HG02798 (cell line): Measurements from ENCODE around the gene YPEL4.
"Not testable (repeated sequence)": the region's sequence is repeated elsewhere in the genome, so short reads cannot be mapped to it uniquely, and the experiment has no call there.

Experiments used
- ATAC-seq: cut with Tn5 transposase; IDR thresholded peaks from one replicate; pipeline ENCODE4 v1.9.1; 2021; ENCODE audit warnings: mild to moderate bottlenecking; ENCODE audit not compliant: unreplicated experiment, poor library complexity

Gene YPEL4, protein sequence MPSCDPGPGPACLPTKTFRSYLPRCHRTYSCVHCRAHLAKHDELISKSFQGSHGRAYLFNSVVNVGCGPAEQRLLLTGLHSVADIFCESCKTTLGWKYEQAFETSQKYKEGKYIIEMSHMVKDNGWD

DNA sequence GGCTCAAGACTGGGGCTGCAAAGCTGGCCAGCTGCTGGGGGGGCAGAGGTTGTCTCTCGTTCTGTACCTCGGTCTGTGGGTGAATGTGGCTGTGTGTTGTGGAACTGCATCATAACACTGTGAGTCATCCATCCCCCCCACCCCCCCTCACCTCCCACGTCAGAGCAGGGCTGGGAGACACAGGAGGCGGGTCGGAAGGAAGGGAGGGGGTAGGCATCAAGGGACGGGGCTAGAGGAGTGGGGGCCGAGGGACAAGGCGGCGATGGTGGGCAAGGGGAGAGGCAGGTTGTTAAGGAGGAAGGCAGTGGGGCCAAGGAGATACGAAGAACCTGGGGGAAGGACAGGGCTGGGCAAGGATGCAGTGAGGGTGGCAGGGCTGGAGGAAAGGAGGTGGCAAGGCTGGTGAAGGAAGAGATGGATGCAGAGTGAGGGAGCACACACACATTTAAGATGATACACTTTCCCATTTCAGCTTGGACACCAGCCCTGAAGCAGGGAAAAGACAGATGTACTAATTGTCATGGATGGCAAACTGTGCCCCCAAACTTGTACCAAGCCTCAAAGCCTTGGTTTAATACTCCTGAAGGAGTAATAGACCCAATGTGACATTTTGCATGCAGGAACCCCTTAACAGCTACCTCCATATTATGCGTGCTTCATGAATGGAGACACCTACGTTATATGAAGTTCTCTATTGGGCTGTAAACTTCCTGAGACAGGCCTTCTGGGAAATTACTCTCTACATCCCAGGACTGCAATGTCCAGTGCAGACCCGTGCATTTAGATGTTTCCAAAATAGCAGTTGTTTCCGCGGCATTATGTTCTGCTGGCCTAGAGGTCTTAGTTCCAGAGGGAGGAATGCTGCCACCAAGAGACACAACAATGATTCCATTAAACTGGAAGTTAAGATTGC lies at the start of gene YPEL4:
Gene YPEL4, minus strand, starts transcription at position 87 of the 913 bp plus-strand sequence. CDS start 2,805 bp downstream, outside the sequence.
- no peak for ATAC-seq

DNA sequence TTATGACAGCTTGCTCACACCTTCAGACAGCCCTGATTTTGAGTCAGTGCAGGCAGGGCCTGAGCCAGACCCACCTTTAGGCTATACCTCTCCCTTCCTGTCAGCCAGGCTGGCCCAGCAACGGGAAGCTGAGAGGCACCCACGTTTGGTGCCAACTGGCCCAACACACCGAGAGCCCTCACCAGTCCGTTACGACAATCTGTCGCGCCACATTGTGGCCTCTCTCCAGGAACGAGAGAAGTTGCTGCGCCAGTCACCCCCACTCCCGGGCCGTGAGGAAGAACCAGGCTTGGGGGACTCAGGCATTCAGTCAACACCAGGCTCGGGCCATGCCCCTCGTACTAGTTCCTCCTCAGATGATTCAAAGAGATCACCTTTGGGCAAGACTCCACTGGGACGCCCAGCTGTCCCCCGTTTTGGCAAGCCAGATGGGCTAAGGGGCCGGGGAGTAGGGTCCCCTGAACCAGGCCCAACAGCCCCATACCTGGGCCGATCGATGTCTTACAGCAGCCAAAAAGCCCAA lies 49.2 kb upstream of the YPEL4 start:
- ATAC-seq: no peak

GRCh38 chr11:57690474-57690873 lies 40.8 kb upstream of the YPEL4 start:
- ATAC-seq: not testable (repeated sequence)

DNA sequence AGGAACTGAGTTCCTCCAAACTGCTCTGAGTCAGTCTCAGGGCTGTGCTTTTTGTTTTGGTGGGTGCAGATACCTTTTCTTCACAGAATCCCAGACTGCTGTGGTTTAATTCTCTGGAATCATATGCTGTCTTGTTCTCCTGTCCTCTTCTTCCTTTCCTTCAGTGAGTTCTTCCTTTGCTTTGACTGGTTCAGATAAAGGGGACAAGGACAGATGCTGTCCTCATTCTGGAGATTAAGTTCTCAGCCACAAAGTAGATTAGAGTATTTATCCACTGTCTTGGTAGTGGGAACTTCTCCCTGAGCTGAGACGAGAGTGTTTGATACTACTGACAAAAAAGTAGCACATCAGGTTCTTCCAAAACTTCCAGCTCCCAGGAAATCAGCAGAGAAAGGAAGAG lies 31.5 kb upstream of the YPEL4 start:
- ATAC-seq: no peak

DNA sequence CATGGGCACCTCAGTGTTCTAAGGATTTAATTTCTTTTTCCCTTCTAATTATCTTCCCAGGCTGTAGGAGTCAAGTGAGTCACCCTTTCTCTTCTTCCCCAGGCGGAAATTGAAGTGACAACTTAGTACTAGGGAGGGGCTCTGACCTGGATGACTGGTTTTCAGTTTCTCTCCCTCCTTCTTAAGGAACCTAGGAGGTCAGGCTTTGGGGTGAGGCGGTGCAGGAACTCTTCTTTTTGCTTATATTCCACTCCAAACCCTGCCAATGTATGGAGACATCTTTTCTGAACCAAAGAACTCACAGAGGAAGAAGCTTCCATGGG lies 30.8 kb upstream of the YPEL4 start:
- ATAC-seq: peak; percentile 22

GRCh38 chr11:57679396-57679795 lies 29.7 kb upstream of the YPEL4 start:
- ATAC-seq: no peak

GRCh38 chr11:57675176-57675941 lies 25.6 kb upstream of the YPEL4 start:
- ATAC-seq: no peak

DNA sequence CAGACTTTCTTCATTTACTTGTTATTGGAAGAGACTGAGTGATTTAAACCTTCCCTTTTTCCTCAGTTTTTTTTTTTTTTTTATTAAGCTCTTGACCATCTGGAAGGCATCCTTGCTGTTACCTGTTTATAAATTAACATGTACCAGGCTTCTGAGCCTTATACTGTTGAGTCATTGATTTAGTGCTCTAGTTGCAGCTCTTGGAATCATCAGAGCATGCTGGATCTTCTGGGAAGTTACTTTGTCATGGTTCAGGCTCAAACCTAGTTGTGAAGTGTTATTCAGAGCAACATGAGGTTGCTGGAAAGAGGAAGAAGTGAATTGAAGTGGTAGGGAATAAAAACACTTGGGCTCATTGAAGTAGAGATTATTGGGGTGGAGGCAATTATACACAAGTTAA lies 24.5 kb upstream of the YPEL4 start:
- ATAC-seq: no peak

GRCh38 chr11:57668434-57668782 lies 18.7 kb upstream of the YPEL4 start:
- peak; percentile 7 for ATAC-seq

DNA sequence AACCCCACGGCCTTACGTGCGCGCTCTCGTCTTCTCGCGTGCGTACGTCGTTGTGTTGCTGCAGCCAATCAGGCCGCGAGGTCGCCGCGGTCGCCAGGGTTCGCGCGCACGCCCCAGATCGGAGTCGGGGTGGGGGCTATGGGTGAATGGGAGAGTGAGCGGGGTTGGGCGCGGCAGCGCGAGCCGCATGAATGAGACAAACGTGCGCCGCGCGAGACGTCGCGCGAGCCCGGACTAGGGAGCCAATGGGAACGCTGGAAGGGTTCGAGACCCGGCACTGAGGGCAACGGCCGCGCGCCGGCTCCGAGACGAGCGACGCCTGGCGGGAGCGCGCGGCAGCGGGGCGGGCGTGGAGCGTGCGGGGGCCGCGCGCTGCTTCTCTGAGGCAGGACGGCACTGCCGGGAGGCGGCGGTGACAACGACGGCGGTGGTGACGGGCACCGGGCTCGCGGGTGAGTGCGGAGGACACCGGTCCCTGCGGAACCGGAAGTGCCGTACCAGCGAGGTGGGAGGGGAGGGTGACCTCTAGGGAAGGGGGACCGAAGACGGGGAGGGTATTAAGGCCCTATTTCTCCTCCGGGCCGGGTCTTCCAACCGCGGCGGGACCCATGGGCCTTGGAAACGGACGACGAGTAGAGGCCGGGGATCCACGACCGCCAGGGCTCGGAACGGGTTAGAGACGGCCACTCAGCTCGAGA lies 18.2 kb upstream of the YPEL4 start, which contains the start of gene ZDHHC5:
Gene ZDHHC5, plus strand, starts transcription at position 379 of the 698 bp plus-strand sequence. CDS start 4,977 bp downstream, outside the sequence.
- peak; percentile 86 for ATAC-seq

DNA sequence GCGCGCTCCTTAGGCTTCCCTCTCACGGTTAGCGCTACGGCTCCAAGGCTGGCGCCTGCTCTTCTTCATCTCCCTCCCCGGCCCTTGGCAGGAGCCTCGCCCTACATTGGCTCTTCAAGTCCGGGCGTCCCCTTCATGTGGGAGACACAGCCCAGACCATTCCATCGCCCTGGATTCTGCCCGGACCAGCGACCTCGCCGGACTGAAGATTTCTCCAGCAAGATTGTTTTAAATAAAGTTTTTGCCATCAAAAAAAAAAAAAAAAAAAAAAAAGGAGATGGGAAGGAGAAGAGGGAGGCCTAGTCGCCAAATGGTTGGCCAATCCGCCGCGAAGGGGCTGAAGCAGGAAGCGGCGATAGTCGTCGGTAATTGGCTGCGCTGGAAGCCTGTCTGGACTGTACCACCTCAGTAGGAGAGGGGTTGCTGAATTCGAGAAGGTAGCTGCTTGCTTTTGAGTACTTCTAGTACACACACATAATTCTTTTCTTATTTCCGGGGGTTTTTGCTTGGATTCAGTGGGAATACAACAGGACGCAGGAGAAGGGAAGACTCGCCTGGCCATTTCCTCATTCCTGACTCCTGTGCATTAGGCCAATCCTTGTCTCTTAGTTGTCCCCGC lies 17.5 kb upstream of the YPEL4 start:
- peak; percentile 73 for ATAC-seq

GRCh38 chr11:57663975-57664374 lies 14.3 kb upstream of the YPEL4 start:
- ATAC-seq: no peak

GRCh38 chr11:57662893-57663292 lies 13.2 kb upstream of the YPEL4 start:
- ATAC-seq: no peak

- ATAC-seq: no peak
Observed at GRCh38 chr11:57659669-57660068, 10.0 kb upstream of the YPEL4 start.

- no peak for ATAC-seq
Observed at GRCh38 chr11:57658023-57658361, 8.3 kb upstream of the YPEL4 start.

- ATAC-seq: peak; percentile 99
Observed at GRCh38 chr11:57657194-57658022, 7.7 kb upstream of the YPEL4 start, which contains the start of gene CLP1. CLP1 (plus strand) TSS chr11:57657762; CDS start chr11:57659477, 1,715 bp downstream.

DNA sequence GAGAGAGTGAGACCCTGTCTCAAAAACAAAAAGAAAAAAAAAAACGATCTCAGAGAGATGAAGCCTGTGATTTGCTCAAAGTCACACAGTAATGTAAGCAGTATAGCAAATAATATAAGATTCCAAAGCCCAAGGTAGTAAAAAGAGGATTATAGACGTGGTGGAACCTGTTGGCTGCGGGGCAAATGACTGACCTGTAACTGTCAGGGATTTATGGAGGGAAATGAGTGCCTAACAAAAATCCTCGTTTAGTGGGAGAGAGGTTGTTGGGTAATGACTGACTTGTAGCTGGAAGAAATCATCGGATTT lies 7.1 kb upstream of the YPEL4 start:
- no peak for ATAC-seq

GRCh38 chr11:57653163-57653562 lies 3.5 kb upstream of the YPEL4 start:
- ATAC-seq: no peak

DNA sequence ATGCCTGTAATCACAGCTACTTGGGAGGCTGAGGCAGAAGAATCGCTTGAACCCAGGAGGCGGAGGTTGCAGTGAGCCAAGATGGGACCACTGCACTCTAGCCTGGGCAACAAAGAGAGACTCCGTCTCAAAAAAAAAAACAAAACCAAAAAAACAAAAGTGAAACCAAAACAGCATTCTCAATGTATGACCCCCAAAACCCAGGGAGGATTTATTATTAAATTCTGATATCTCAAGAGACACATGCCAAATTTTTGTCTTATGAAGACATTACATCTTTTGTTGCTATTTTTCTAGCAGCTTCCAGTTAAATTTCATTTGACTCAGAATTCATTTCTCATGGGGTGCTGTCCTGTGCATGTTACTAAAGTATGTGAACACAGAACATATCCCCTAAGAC lies 3.0 kb upstream of the YPEL4 start:
- ATAC-seq: no peak
